ENCODE results near the gene PRKG1. TPM values are rescaled to one million over a fixed set of nuclear protein-coding genes. Genes with fewer than 3 reads are reported as not detected.
A peak's percentile ranks its signal among the peaks of the same experiment; 100 is the strongest.

PRKG1 gene
- total RNA-seq, 1 experiment from 2014 or later, result 7.4 TPM

DNA sequence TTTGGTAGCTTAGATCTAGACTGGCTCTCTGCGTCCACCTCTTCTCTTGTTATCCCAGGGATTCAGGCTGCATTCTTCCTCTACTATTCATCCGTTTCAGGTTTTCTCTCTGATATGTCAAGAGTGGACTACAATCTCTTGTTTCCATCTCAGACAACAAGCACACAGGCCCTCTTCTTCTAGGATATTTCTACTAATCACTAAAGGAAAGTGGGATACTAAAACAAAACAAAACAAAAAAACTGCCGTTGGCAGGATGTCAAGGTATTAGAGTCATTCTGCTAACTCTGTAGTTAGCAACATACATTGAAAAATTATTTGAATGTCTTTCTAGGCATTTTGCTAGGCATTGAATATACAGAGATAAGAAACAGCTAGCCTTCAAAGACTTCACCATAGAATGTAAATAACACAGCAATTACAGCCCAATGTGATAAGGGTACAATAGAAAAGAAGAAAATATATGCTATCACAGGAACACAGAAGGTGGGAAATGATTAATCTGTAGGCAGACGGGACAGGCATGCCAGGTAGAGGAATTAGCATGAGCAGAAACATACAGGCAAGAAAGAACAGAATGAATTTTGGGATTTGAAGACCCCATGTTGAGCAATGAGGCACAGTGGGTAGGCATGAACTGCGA is 414.6 kb downstream of the PRKG1 start:
- H3K27me3 ChIP-seq (ENCODE audit: low read length), result peaks cover 3% of the 10 kb centered on the region; the same call in 1 of the 2 replicates
- no peak overlapping the region for H2AFZ ChIP-seq (ENCODE audit: low read length)
- CTCF ChIA-PET, result no interaction called here
- no peak overlapping the region for H3K4me2 ChIP-seq (ENCODE audit: low read length)
- no peak overlapping the region for H3K27ac ChIP-seq (ENCODE audit: low read length)
- H3K36me3 ChIP-seq (ENCODE audit: low read depth, low read length), result no peaks in the 10 kb centered on the region
- no peak for ATAC-seq
- no peak for DNase-seq
- no peaks in the 10 kb centered on the region for H3F3A ChIP-seq (ENCODE audit: low read length, unreplicated experiment)
- no TSS peak for BruUV-seq (replicated peaks)
- no peaks in the 10 kb centered on the region for H4K20me1 ChIP-seq (ENCODE audit: low read length)
- no peak overlapping the region for H3K9ac ChIP-seq (ENCODE audit: low read length)
- intact Hi-C loops (cut with micrococcal nuclease), result no loop called here
- POLR2A ChIA-PET (ENCODE audit: unreplicated experiment), result no interaction called here
- H3K4me1 ChIP-seq (ENCODE audit: insufficient read depth, low read length), result no peaks in the 10 kb centered on the region
- H3K79me2 ChIP-seq (ENCODE audit: low read length), result no peaks in the 10 kb centered on the region
- TF ChIP-seq EZH2 (IDR thresholded peaks at IDR 0.05; ENCODE audit: low read length, unreplicated experiment) (no peak), EZH2phosphoT487 (IDR thresholded peaks at IDR 0.05; ENCODE audit: borderline replicate concordance, low read length) (no peak), CTCF (conservative IDR thresholded peaks at IDR 0.05; ENCODE audit: low read depth, low read length) (no peak)
- no peaks in the 10 kb centered on the region for H3K9me2 ChIP-seq (replicated peaks; ENCODE audit: low read length)
- H3K4me3 ChIP-seq (ENCODE audit: low read length), result no peak overlapping the region
- no peaks in the 10 kb centered on the region for H3K9me3 ChIP-seq (ENCODE audit: low read length)

- Histone ChIP-seq H3K4me1 (ENCODE audit: insufficient read depth, low read length) (no peaks in the 10 kb centered on the region), H3F3A (ENCODE audit: low read length, unreplicated experiment) (no peaks in the 10 kb centered on the region), H3K4me3 (ENCODE audit: low read length) (no peak overlapping the region), H3K9me2 (replicated peaks; ENCODE audit: low read length) (no peaks in the 10 kb centered on the region), H3K9ac (ENCODE audit: low read length) (no peak overlapping the region), H4K20me1 (ENCODE audit: low read length) (no peaks in the 10 kb centered on the region), H3K27me3 (ENCODE audit: low read length) (no peaks in the 10 kb centered on the region), H3K9me3 (ENCODE audit: low read length) (no peaks in the 10 kb centered on the region), H3K27ac (ENCODE audit: low read length) (no peak overlapping the region), H3K36me3 (ENCODE audit: low read depth, low read length) (no peaks in the 10 kb centered on the region), H3K4me2 (ENCODE audit: low read length) (no peak overlapping the region), H2AFZ (ENCODE audit: low read length) (no peak overlapping the region), H3K79me2 (ENCODE audit: low read length) (no peaks in the 10 kb centered on the region)
- CTCF ChIA-PET, result no interaction called here
- DNase-seq (no peak), ATAC-seq (no peak)
- POLR2A ChIA-PET (ENCODE audit: unreplicated experiment), result no interaction called here
- intact Hi-C loops (cut with micrococcal nuclease), result no loop called here
- TF ChIP-seq EZH2 (IDR thresholded peaks at IDR 0.05; ENCODE audit: low read length, unreplicated experiment), result no peak
- no peak for TF ChIP-seq EZH2phosphoT487 (IDR thresholded peaks at IDR 0.05; ENCODE audit: borderline replicate concordance, low read length)
- no TSS peak for BruUV-seq (replicated peaks)
These were observed 424.1 kb downstream of the PRKG1 start for GRCh38 chr10:51498424-51498823.

- Histone ChIP-seq H3K9me2 (replicated peaks; ENCODE audit: low read length) (no peaks in the 10 kb centered on the region), H2AFZ (ENCODE audit: low read length) (no peak overlapping the region), H3K4me2 (ENCODE audit: low read length) (no peak overlapping the region), H3K9ac (ENCODE audit: low read length) (no peak overlapping the region), H4K20me1 (ENCODE audit: low read length) (no peaks in the 10 kb centered on the region), H3K79me2 (ENCODE audit: low read length) (no peaks in the 10 kb centered on the region), H3K36me3 (ENCODE audit: low read depth, low read length) (no peaks in the 10 kb centered on the region), H3K27me3 (ENCODE audit: low read length) (no peaks in the 10 kb centered on the region), H3F3A (ENCODE audit: low read length, unreplicated experiment) (no peaks in the 10 kb centered on the region), H3K9me3 (ENCODE audit: low read length) (no peaks in the 10 kb centered on the region), H3K4me3 (ENCODE audit: low read length) (no peak overlapping the region), H3K27ac (ENCODE audit: low read length) (no peak overlapping the region), H3K4me1 (ENCODE audit: insufficient read depth, low read length) (no peaks in the 10 kb centered on the region)
- intact Hi-C loops (cut with micrococcal nuclease), result no loop called here
- TF ChIP-seq EZH2phosphoT487 (IDR thresholded peaks at IDR 0.05; ENCODE audit: borderline replicate concordance, low read length), result no peak
- no peak for TF ChIP-seq CTCF (conservative IDR thresholded peaks at IDR 0.05; ENCODE audit: low read depth, low read length)
- TF ChIP-seq EZH2 (IDR thresholded peaks at IDR 0.05; ENCODE audit: low read length, unreplicated experiment), result no peak
- BruUV-seq (replicated peaks), result no TSS peak
- ChIA-PET CTCF (no interaction called here), POLR2A (ENCODE audit: unreplicated experiment) (no interaction called here)
- DNase-seq, result no peak
- ATAC-seq, result peak; percentile 15; the same call in 1 of the 2 replicates
These were observed 427.1 kb downstream of the PRKG1 start for GRCh38 chr10:51501396-51501795.
